H1 (cell line): ENCODE measurements around the gene CHCHD3. TPM values are rescaled to one million over a fixed set of nuclear protein-coding genes. Genes with fewer than 3 reads are reported as not detected.

Experiments
- CTCF ChIA-PET: fragments of 300-600 bp; sonication (Branson Sonifier 250); formaldehyde crosslinking; loops from one replicate; lab custom pipeline; 2021; ENCODE audit not compliant: partially characterized antibody; lab: Charles Lee
- POLR2A ChIA-PET: fragments of 300-600 bp; sonication (Branson Sonifier 250); formaldehyde crosslinking; loops from one replicate; lab custom pipeline; 2021; ENCODE audit warnings: inconsistent platforms; ENCODE audit not compliant: partially characterized antibody; lab: Charles Lee
- DNase-seq, 2 experiments: peaks; one replicate each; pipeline versions ENCODE4 v3.0.0 to v3.0.0-alpha.2; 2010 to 2022; ENCODE audit warnings: low spot score in 2 of 2, low read depth in 1 of 2, mixed read lengths in 1 of 2
- FAIRE-seq: peaks from 2 replicates; lab custom pipeline; 2011; peaks lifted over from hg19 to GRCh38; lab: Jason Lieb, UNC
- H2AFZ ChIP-seq: 2 replicates; pipeline ENCODE4 v1.8.1; 2012; ENCODE audit warnings: low read length, inconsistent platforms
- H2AK5ac ChIP-seq: 2 replicates; pipeline ENCODE4 v1.6.1; 2013; ENCODE audit warnings: low read depth, low read length
- H2BK120ac ChIP-seq: replicated peaks from 2 replicates; pipeline ENCODE3; 2013; ENCODE audit warnings: low read depth, low read length, inconsistent platforms
- H2BK12ac ChIP-seq: 2 replicates; pipeline ENCODE4 v1.6.1; 2013; ENCODE audit warnings: low read depth, low read length
- H2BK15ac ChIP-seq: 2 replicates; pipeline ENCODE4 v1.6.1; 2013; ENCODE audit warnings: low read length
- H2BK20ac ChIP-seq: 2 replicates; pipeline ENCODE4 v1.6.1; 2013; ENCODE audit warnings: low read length
- H2BK5ac ChIP-seq: 2 replicates; pipeline ENCODE4 v1.6.1; 2013; ENCODE audit warnings: low read depth, low read length
- H3K14ac ChIP-seq: 2 replicates; pipeline ENCODE4 v1.6.1; 2013; ENCODE audit warnings: inconsistent platforms; ENCODE audit not compliant: insufficient read length
- H3K18ac ChIP-seq: 2 replicates; pipeline ENCODE4 v1.6.1; 2013; ENCODE audit warnings: low read length; ENCODE audit errors: extremely low read depth
- H3K23ac ChIP-seq: 2 replicates; pipeline ENCODE4 v1.6.1; 2013; ENCODE audit warnings: inconsistent platforms; ENCODE audit not compliant: insufficient read length
- H3K23me2 ChIP-seq: 2 replicates; pipeline ENCODE4 v1.6.1; 2013; ENCODE audit warnings: low read depth, low read length
- H3K27ac ChIP-seq: 2 replicates; pipeline ENCODE4 v1.6.1; 2011; ENCODE audit warnings: low read depth, low read length, inconsistent platforms
- H3K27me3 ChIP-seq, 4 experiments: replicated peaks in 1 of 4; 1 replicate in 1 of 4; 2 replicates in 3 of 4; pipeline versions ENCODE4 v1.6.1 to v1.8.1; 2011 to 2013; ENCODE audit warnings: low read length in 3 of 4, mild to moderate bottlenecking in 3 of 4, inconsistent platforms in 2 of 4, mixed read lengths in 2 of 4, moderate library complexity in 1 of 4; ENCODE audit not compliant: control insufficient read depth in 3 of 4, insufficient read depth in 3 of 4; ENCODE audit errors: extremely low read depth in 1 of 4
- H3K36me3 ChIP-seq, 4 experiments: 2 replicates each; pipeline versions ENCODE4 v1.6.1 to v1.8.1; 2011 to 2013; ENCODE audit warnings: mild to moderate bottlenecking in 4 of 4, low read length in 3 of 4, moderate library complexity in 2 of 4, control low read depth in 1 of 4, inconsistent platforms in 1 of 4; ENCODE audit not compliant: insufficient read depth in 4 of 4, control insufficient read depth in 2 of 4
- H3K4ac ChIP-seq: replicated peaks from 2 replicates; pipeline ENCODE3; 2013; ENCODE audit warnings: low read length, low read depth, mixed read lengths, inconsistent platforms; ENCODE audit not compliant: insufficient read length
- H3K4me1 ChIP-seq, 4 experiments: replicated peaks in 1 of 4; 1 replicate in 1 of 4; 2 replicates in 3 of 4; pipeline versions ENCODE4 v1.6.1 to v1.8.1; 2011 to 2013; ENCODE audit warnings: low read length in 3 of 4, inconsistent platforms in 2 of 4, mixed read lengths in 1 of 4; ENCODE audit not compliant: insufficient read depth in 4 of 4, control insufficient read depth in 3 of 4
- H3K4me2 ChIP-seq, 2 experiments: 2 replicates each; pipeline versions ENCODE4 v1.6.1 to v1.8.1; 2011 to 2013; ENCODE audit warnings: low read depth in 2 of 2, low read length in 2 of 2, control low read depth in 1 of 2, inconsistent platforms in 1 of 2, mild to moderate bottlenecking in 1 of 2; ENCODE audit not compliant: insufficient read depth in 1 of 2
- H3K4me3 ChIP-seq, 4 experiments: fragments of 200-600, 300-600 bp in 1 of 4; sonication (generic), shearing (Covaris generic), sonication (Bioruptor Twin) in 1 of 4; 2 replicates each; pipeline versions ENCODE4 v1.5.1 to v1.8.1; 2011 to 2016; ENCODE audit warnings: low read length in 4 of 4, low read depth in 3 of 4, control low read depth in 2 of 4, inconsistent platforms in 2 of 4, mild to moderate bottlenecking in 2 of 4, mixed read lengths in 1 of 4, moderate library complexity in 1 of 4; ENCODE audit not compliant: insufficient read depth in 2 of 4; ENCODE audit errors: extremely low read depth in 1 of 4
- H3K56ac ChIP-seq: replicated peaks from 2 replicates; pipeline ENCODE3; 2013; ENCODE audit warnings: low read depth, mild to moderate bottlenecking, mixed read lengths, low read length, inconsistent platforms; ENCODE audit not compliant: insufficient read length
- H3K79me1 ChIP-seq: 2 replicates; pipeline ENCODE4 v1.6.1; 2013; ENCODE audit warnings: low read depth, low read length, control low read depth
- H3K79me2 ChIP-seq, 2 experiments: 2 replicates each; pipeline versions ENCODE4 v1.6.1 to v1.8.1; 2012 to 2013; ENCODE audit warnings: low read length in 2 of 2, mild to moderate bottlenecking in 2 of 2, inconsistent platforms in 1 of 2; ENCODE audit not compliant: insufficient read depth in 2 of 2, control insufficient read depth in 1 of 2
- H3K9ac ChIP-seq, 4 experiments: replicated peaks in 1 of 4; 1 replicate in 1 of 4; 2 replicates in 3 of 4; pipeline versions ENCODE4 v1.6.1 to v1.8.1; 2011 to 2013; ENCODE audit warnings: low read depth in 3 of 4, low read length in 3 of 4, control low read depth in 2 of 4, mild to moderate bottlenecking in 2 of 4, moderate library complexity in 2 of 4, inconsistent platforms in 1 of 4; ENCODE audit errors: extremely low read depth in 1 of 4
- H3K9me3 ChIP-seq, 2 experiments: 2 replicates each; pipeline versions ENCODE4 v1.6.1 to v1.8.1; 2012 to 2013; ENCODE audit warnings: mild to moderate bottlenecking in 2 of 2, moderate library complexity in 2 of 2, control low read depth in 1 of 2, inconsistent platforms in 1 of 2, low read depth in 1 of 2, low read length in 1 of 2, mixed read lengths in 1 of 2; ENCODE audit not compliant: insufficient read depth in 2 of 2
- H4K20me1 ChIP-seq, 2 experiments: replicated peaks in 1 of 2; 2 replicates each; pipeline versions ENCODE3 to v1.8.1; 2011 to 2013; ENCODE audit warnings: inconsistent platforms in 2 of 2, low read length in 2 of 2, mild to moderate bottlenecking in 1 of 2; ENCODE audit not compliant: insufficient read depth in 2 of 2, control insufficient read depth in 1 of 2
- H4K5ac ChIP-seq: 2 replicates; pipeline ENCODE4 v1.6.1; 2013; ENCODE audit warnings: low read length, low read depth, mixed read lengths, inconsistent platforms; ENCODE audit not compliant: insufficient read length
- H4K8ac ChIP-seq: 2 replicates; pipeline ENCODE4 v1.8.0; 2013; ENCODE audit warnings: mild to moderate bottlenecking, moderate library complexity, low read length, inconsistent platforms; ENCODE audit not compliant: insufficient read depth; ENCODE audit errors: extremely low read depth
- H4K91ac ChIP-seq: replicated peaks from 2 replicates; pipeline ENCODE3; 2013; ENCODE audit warnings: low read length, mixed read lengths, inconsistent platforms; ENCODE audit not compliant: insufficient read length
- CBX5 ChIP-seq: fragments of 300-800, 300-1000 bp; sonication (generic); IDR thresholded peaks from 2 replicates; pipeline ENCODE4 v1.7.1; 2016; ENCODE audit warnings: antibody characterized with exemption, low read length, low read depth
- EGR1 ChIP-seq: IDR thresholded peaks from 2 replicates; pipeline ENCODE4 v1.6.1; 2011; ENCODE audit warnings: low read depth, low read length, borderline replicate concordance
- EZH2 ChIP-seq: fragments of 200-600 bp; sonication (generic); IDR thresholded peaks from 2 replicates; pipeline ENCODE4 v1.7.1; 2012; ENCODE audit warnings: low read depth, mild to moderate bottlenecking, moderate library complexity, low read length, inconsistent platforms; ENCODE audit not compliant: severe bottlenecking
- FOSL1 ChIP-seq: IDR thresholded peaks from 2 replicates; pipeline ENCODE4 v1.6.1; 2011; ENCODE audit warnings: mild to moderate bottlenecking, low read depth, low read length, moderate library complexity; ENCODE audit not compliant: insufficient read depth
- GABPA ChIP-seq: IDR thresholded peaks from 2 replicates; pipeline ENCODE4 v1.6.1; 2011; ENCODE audit warnings: mild to moderate bottlenecking, low read length, moderate library complexity, borderline replicate concordance; ENCODE audit not compliant: insufficient read depth
- JUND ChIP-seq: IDR thresholded peaks from 2 replicates; pipeline ENCODE4 v1.6.1; 2011; ENCODE audit warnings: mild to moderate bottlenecking, improper control_type of control experiment, low read length
- RNF2 ChIP-seq: fragments of 200-900, 300-1000 bp; sonication (generic); IDR thresholded peaks from 2 replicates; pipeline ENCODE4 v1.7.1; 2016; ENCODE audit warnings: borderline replicate concordance, low read depth, mild to moderate bottlenecking, antibody characterized with exemption, low read length; ENCODE audit not compliant: poor library complexity, severe bottlenecking; ENCODE audit errors: missing control alignments
- SAP30 ChIP-seq: fragments of 300-600 bp; sonication (generic); IDR thresholded peaks from 2 replicates; pipeline ENCODE4 v1.7.1; 2012; ENCODE audit warnings: low read length, moderate library complexity, mild to moderate bottlenecking, inconsistent platforms; ENCODE audit not compliant: insufficient read depth, insufficient replicate concordance
- SIN3A ChIP-seq, 2 experiments: IDR thresholded peaks in 1 of 2; conservative IDR thresholded peaks in 1 of 2; 2 replicates each; pipeline ENCODE4 v1.6.1; 2011 to 2012; ENCODE audit warnings: low read length in 2 of 2, improper control_type of control experiment in 1 of 2, low read depth in 1 of 2, mild to moderate bottlenecking in 1 of 2
- TBP ChIP-seq: IDR thresholded peaks from 2 replicates; pipeline ENCODE4 v1.6.1; 2011; ENCODE audit warnings: low read depth, low read length, improper control_type of control experiment
- ZNF274 ChIP-seq: IDR thresholded peaks from 2 replicates; pipeline ENCODE4 v1.7.0; 2012; ENCODE audit warnings: low read length, borderline replicate concordance; ENCODE audit errors: extremely low read depth
- WGBS, 2 experiments: shearing (Covaris generic) in 1 of 2; methylation state at CpG; one replicate each; pipeline versions ENCODE4 v1.1.6 to v1.1.7; 2013 to 2015; ENCODE audit warnings: low lambda C conversion rate in 2 of 2, mixed read lengths in 2 of 2, inconsistent platforms in 1 of 2, low coverage in 1 of 2, missing lambda C conversion rate in 1 of 2; ENCODE audit not compliant: insufficient replicate concordance in 2 of 2, insufficient coverage in 1 of 2, insufficient read length in 1 of 2; ENCODE audit errors: extremely low coverage in 1 of 2, missing lambda C conversion rate in 1 of 2; 5-methylcytosine and 5-hydroxymethylcytosine counted together
- polyA plus RNA-seq, 7 experiments: library from polyadenylated mRNA; depleted of rRNA in 3 of 7; stranded (reverse) in 5 of 7; unstranded in 2 of 7; fragments of >200 nt in 5 of 7; fragments of 200-250 nt in 2 of 7; gene quantifications; 1 replicate in 5 of 7; 2 replicates in 1 of 7; 4 replicates in 1 of 7; pipeline versions ENCODE4 v1.2.1 to v1.2.3, GENCODE V29; 2011 to 2013; ENCODE audit warnings: missing spikeins in 2 of 7, mixed read lengths in 2 of 7
- total RNA-seq: library from RNA; stranded (reverse); fragmentation: NEBNext Ultra II Directional; extraction: Animal tissue kit (Norgen Biotek cat#: 25700); gene quantifications from 2 replicates; pipeline ENCODE4 v1.2.1, GENCODE V29; 2021
- TF ChIP-seq, protein P1 (sequence below): IDR thresholded peaks from 2 replicates; pipeline ENCODE4 v1.6.1; 2012; ENCODE audit warnings: inconsistent platforms

CHCHD3 gene
- total and polyA plus RNA-seq, 2 of the 8 experiments (the other 6 are each of a cell fraction or from before 2014, with no cell fraction given): 42.9 to 137 TPM

DNA sequence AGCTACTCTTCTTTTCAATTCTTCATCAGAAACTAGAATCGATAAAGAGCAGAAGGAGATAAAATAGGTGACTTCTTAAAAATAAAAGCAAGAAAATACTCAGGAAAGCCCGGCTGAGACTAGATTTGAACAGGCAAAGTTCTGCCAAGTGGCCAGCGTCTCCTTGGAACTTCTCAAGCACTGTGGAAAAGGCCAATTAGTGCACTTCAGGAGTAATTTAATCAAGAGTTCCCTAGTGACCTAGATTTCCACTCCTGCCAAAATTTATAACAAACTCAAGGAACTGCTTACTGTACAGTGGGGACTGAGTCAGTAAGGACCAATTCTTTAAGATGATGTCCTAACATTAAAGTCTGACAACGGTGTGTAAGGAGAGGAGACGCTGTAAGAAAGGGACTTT, 57.3 kb downstream of the CHCHD3 start:
- Histone ChIP-seq H2AFZ (no peak overlapping the region), H3K36me3 (no peaks in the 10 kb centered on the region; a peak in 1 of 8 replicates), H3K18ac (no peak overlapping the region), H3K79me1 (peaks cover 3% of the 10 kb centered on the region), H2BK5ac (no peak overlapping the region), H3K23me2 (no peaks in the 10 kb centered on the region), H4K20me1 (peaks cover 2% of the 10 kb centered on the region in 2 experiments), H3K27me3 (no peaks in the 10 kb centered on the region), H3K14ac (no peak overlapping the region), H3K27ac (no peak overlapping the region), H2BK15ac (no peak overlapping the region), H3K9me3 (0 out of 4 replicates have a peak, but pooled peaks cover 0 to 3% of the 10 kb centered on the region in 2 experiments), H3K4me1 (peaks cover 0 to 4% (median 0%) of the 10 kb centered on the region in 4 experiments; a peak in 1 of 7 replicates), H3K9ac (no peak overlapping the region), H2AK5ac (no peak overlapping the region), H3K23ac (no peak overlapping the region), H3K4me2 (no peak overlapping the region), H4K5ac (no peak overlapping the region), H3K4ac (no peak overlapping the region), H4K8ac (no peak overlapping the region), H3K56ac (no peak overlapping the region), H2BK20ac (no peak overlapping the region), H2BK120ac (no peak overlapping the region), H4K91ac (no peak overlapping the region), H3K79me2 (peaks cover 3 to 65% of the 10 kb centered on the region in 2 experiments), H3K4me3 (no peak overlapping the region), H2BK12ac (no peak overlapping the region)
- POLR2A ChIA-PET: interaction anchor here (1.5 kb wide), 1 partner anchor 20 kb away, joined by 5 read pairs; no protein-coding TSS in a partner anchor
- CTCF ChIA-PET: interaction anchor here (0.6 kb wide), 1 partner anchor 1369 kb away, joined by 3 read pairs; no protein-coding TSS in a partner anchor
- DNase-seq (no peak), FAIRE-seq (no peak)
- 84% methylated on average over 5 of the region's 5 CpGs; no CpG with 5 or more reads in 1 of the 2 experiments for WGBS, 2 experiments
- TF ChIP-seq GABPA (no peak), ZNF274 (no peak), TBP (no peak), RNF2 (no peak), FOSL1 (no peak), SAP30 (no peak), SIN3A (conservative IDR thresholded peaks at IDR 0.05 in 1 of 2, IDR thresholded peaks at IDR 0.05 in 1 of 2; ENCODE audit: low read depth in 1 of 2, low read length in 2 of 2) (no peak), CBX5 (no peak), EGR1 (no peak), EZH2 (no peak), JUND (no peak)
- TF ChIP-seq, protein P1, sequence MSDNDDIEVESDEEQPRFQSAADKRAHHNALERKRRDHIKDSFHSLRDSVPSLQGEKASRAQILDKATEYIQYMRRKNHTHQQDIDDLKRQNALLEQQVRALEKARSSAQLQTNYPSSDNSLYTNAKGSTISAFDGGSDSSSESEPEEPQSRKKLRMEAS: no peak
